Panc1 (cell line): ENCODE data around the gene SYT14. TPM values are rescaled to one million over a fixed set of nuclear protein-coding genes. Genes with fewer than 3 reads are reported as not detected.

Experiments
- ATAC-seq: fragments of 200-7000 bp; cut with Tn5 transposase; 2 replicates; pipeline ENCODE4 v1.9.1; 2020; ENCODE audit warnings: mild to moderate bottlenecking, moderate library complexity
- BruUV-seq: library from RNA; stranded (reverse); fragments of 400-500 nt; replicated peaks from 2 replicates; lab custom pipeline; 2021; lab: Mats Ljungman, UMichigan
- CTCF ChIA-PET: fragments of 300-600 bp; sonication (Branson Sonifier 250); formaldehyde crosslinking; loops from one replicate; lab custom pipeline; 2022; ENCODE audit warnings: antibody characterized with exemption; lab: Charles Lee
- POLR2A ChIA-PET: fragments of 300-600 bp; sonication (Branson Sonifier 250); formaldehyde crosslinking; loops from one replicate; lab custom pipeline; 2022; ENCODE audit warnings: antibody characterized with exemption; lab: Charles Lee
- DNase-seq: peaks from one replicate; pipeline ENCODE4 v3.0.0-alpha.2; 2010; ENCODE audit warnings: low read depth, low spot score
- H3K27ac ChIP-seq: 2 replicates; pipeline ENCODE4 v1.5.1; 2011; ENCODE audit warnings: mild to moderate bottlenecking, low read length, inconsistent platforms
- H3K27me3 ChIP-seq: fragments of 200-500 bp; sonication (Bioruptor generic); 2 replicates; pipeline ENCODE4 v1.6.0; 2014; ENCODE audit warnings: low read length, inconsistent platforms; ENCODE audit not compliant: control insufficient read depth, insufficient read depth
- H3K36me3 ChIP-seq: fragments of 200-500 bp; sonication (Bioruptor generic); 2 replicates; pipeline ENCODE4 v1.5.1; 2014; ENCODE audit warnings: inconsistent platforms, mild to moderate bottlenecking, low read length, moderate library complexity; ENCODE audit not compliant: control insufficient read depth, insufficient read depth
- H3K4me1 ChIP-seq: 2 replicates; pipeline ENCODE4 v1.5.1; 2011; ENCODE audit warnings: inconsistent platforms, mild to moderate bottlenecking, low read length, moderate library complexity; ENCODE audit not compliant: control insufficient read depth, insufficient read depth
- H3K4me3 ChIP-seq, 2 experiments: 2 replicates each; pipeline ENCODE4 v1.5.1; 2011 to 2012; ENCODE audit warnings: low read depth in 2 of 2, low read length in 2 of 2, mild to moderate bottlenecking in 2 of 2, inconsistent platforms in 1 of 2, moderate library complexity in 1 of 2
- H3K9me3 ChIP-seq: fragments of 200-500 bp; sonication (Bioruptor generic); 2 replicates; pipeline ENCODE4 v1.5.1; 2014; ENCODE audit warnings: low read depth, mild to moderate bottlenecking, inconsistent platforms, low read length, moderate library complexity; ENCODE audit not compliant: control insufficient read depth, insufficient read depth
- CTCF ChIP-seq: fragments of 450-650 bp; IDR thresholded peaks from 2 replicates; pipeline ENCODE4 v1.5.1; 2017; ENCODE audit warnings: mild to moderate bottlenecking
- POLR2AphosphoS5 ChIP-seq: IDR thresholded peaks from 2 replicates; pipeline ENCODE4 v1.6.1; 2012; ENCODE audit warnings: mild to moderate bottlenecking, low read depth, low read length, moderate library complexity
- SIN3A ChIP-seq: IDR thresholded peaks from 2 replicates; pipeline ENCODE4 v1.6.1; 2012; ENCODE audit warnings: low read depth, mild to moderate bottlenecking, low read length, moderate library complexity, borderline replicate concordance; ENCODE audit not compliant: insufficient read depth
- TCF7L2 ChIP-seq: IDR thresholded peaks from 2 replicates; pipeline ENCODE4 v1.6.1; 2011; ENCODE audit warnings: mild to moderate bottlenecking, low read depth, low read length, inconsistent platforms
- in situ Hi-C: cut with HindIII; loops from 2 replicates; pipeline ENCODE4 v1.10.0; 2016; ENCODE audit warnings: low sequenced_read_pairs, low pct_unique_long_range_greater_than_20kb
- intact Hi-C: fragments of 100-400 bp; cut with micrococcal nuclease; formaldehyde crosslinking; loops from one replicate; pipeline ENCODE4 v1.10.0; 2022; ENCODE audit not compliant: unreplicated experiment
- total RNA-seq: library from RNA; stranded (reverse); gene quantifications from one replicate; pipeline ENCODE4 v1.2.1, GENCODE V29; 2021; ENCODE audit not compliant: unreplicated experiment
- TF ChIP-seq, protein P1 (sequence below), 2 experiments: IDR thresholded peaks; 2 replicates each; pipeline ENCODE4 v1.6.1; 2011 to 2012; ENCODE audit warnings: low read depth in 2 of 2, control low read depth in 1 of 2, low read length in 1 of 2, mild to moderate bottlenecking in 1 of 2, moderate library complexity in 1 of 2; ENCODE audit not compliant: insufficient read depth in 1 of 2

SYT14 gene
- total RNA-seq, 1 experiment from 2014 or later = not detected

DNA sequence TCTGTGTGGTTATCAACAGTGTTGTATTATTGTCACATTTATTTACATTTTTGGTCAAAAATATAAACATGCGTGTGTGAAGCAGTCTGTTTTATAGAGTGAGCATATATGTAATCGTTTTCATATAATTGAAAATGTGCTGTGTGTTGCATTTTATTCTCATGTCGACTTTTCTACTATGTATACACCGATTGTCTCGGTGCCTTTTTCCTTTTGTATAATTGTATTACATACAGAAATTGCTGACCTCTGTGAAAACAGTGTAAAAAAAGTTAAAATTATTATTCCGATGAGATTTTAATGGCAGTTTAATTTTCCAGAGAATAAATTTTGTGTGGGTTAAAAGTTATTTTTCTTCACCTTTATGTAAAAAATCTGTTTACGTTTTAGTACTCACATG, 232.2 kb downstream of the SYT14 start:
- no peaks in the 10 kb centered on the region for H3K9me3 ChIP-seq
- in situ Hi-C loops = no loop called here
- no TSS peak for BruUV-seq
- ChIA-PET CTCF (no interaction called here), POLR2A (no interaction called here)
- no peak overlapping the region for H3K4me3 ChIP-seq
- no peaks in the 10 kb centered on the region for H3K27me3 ChIP-seq
- TF ChIP-seq TCF7L2 (no peak), CTCF (no peak), SIN3A (no peak), POLR2AphosphoS5 (no peak)
- TF ChIP-seq, protein P1, sequence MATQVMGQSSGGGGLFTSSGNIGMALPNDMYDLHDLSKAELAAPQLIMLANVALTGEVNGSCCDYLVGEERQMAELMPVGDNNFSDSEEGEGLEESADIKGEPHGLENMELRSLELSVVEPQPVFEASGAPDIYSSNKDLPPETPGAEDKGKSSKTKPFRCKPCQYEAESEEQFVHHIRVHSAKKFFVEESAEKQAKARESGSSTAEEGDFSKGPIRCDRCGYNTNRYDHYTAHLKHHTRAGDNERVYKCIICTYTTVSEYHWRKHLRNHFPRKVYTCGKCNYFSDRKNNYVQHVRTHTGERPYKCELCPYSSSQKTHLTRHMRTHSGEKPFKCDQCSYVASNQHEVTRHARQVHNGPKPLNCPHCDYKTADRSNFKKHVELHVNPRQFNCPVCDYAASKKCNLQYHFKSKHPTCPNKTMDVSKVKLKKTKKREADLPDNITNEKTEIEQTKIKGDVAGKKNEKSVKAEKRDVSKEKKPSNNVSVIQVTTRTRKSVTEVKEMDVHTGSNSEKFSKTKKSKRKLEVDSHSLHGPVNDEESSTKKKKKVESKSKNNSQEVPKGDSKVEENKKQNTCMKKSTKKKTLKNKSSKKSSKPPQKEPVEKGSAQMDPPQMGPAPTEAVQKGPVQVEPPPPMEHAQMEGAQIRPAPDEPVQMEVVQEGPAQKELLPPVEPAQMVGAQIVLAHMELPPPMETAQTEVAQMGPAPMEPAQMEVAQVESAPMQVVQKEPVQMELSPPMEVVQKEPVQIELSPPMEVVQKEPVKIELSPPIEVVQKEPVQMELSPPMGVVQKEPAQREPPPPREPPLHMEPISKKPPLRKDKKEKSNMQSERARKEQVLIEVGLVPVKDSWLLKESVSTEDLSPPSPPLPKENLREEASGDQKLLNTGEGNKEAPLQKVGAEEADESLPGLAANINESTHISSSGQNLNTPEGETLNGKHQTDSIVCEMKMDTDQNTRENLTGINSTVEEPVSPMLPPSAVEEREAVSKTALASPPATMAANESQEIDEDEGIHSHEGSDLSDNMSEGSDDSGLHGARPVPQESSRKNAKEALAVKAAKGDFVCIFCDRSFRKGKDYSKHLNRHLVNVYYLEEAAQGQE (IDR thresholded peaks at IDR 0.05; ENCODE audit: insufficient read depth in 1 of 2, low read depth in 2 of 2, low read length in 1 of 2) = no peak
- H3K36me3 ChIP-seq = no peaks in the 10 kb centered on the region
- ATAC-seq = no peak
- intact Hi-C loops = no loop called here
- H3K4me1 ChIP-seq = no peaks in the 10 kb centered on the region
- no peak overlapping the region for H3K27ac ChIP-seq
- DNase-seq = no peak

GRCh38 chr1:210174133-210174532, 236.1 kb downstream of the SYT14 start:
- Histone ChIP-seq H3K36me3 (no peaks in the 10 kb centered on the region), H3K4me1 (no peaks in the 10 kb centered on the region), H3K4me3 (no peak overlapping the region), H3K9me3 (no peaks in the 10 kb centered on the region), H3K27ac (no peak overlapping the region), H3K27me3 (no peaks in the 10 kb centered on the region)
- no TSS peak for BruUV-seq
- in situ Hi-C loops (no loop called here), intact Hi-C loops (no loop called here)
- POLR2A ChIA-PET = no interaction called here
- CTCF ChIA-PET = no interaction called here
- no peak for DNase-seq
- no peak for TF ChIP-seq CTCF
- no peak for TF ChIP-seq TCF7L2
- ATAC-seq = no peak

DNA sequence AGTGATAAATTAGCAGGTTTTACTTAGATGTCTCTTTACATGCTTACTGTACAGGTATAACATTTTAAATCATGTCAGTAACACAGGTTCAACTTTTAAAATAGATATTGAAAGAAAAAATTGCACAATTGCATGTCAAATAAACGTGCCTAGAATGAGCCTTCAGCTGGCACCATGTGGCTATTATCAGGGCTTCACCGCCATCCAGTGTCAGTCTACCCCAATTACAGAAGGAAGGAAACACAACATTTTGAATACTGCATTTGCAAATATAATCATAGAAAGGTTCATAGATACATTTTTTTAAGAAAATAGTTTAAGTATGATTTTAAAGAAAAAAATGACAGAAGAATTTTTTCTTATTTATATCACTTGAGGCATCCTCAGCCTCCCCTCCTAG, 247.0 kb downstream of the SYT14 start:
- no TSS peak for BruUV-seq
- no peaks in the 10 kb centered on the region for H3K27me3 ChIP-seq
- DNase-seq (no peak), ATAC-seq (no peak)
- ChIA-PET POLR2A (interaction anchor here (0.7 kb wide), 1 partner anchor 175 kb away, joined by 3 read pairs; no protein-coding TSS in a partner anchor), CTCF (no interaction called here)
- H3K9me3 ChIP-seq = no peaks in the 10 kb centered on the region
- H3K4me1 ChIP-seq = no peaks in the 10 kb centered on the region
- in situ Hi-C loops = no loop called here
- no peak overlapping the region for H3K4me3 ChIP-seq
- no peak overlapping the region for H3K27ac ChIP-seq
- intact Hi-C loops = no loop called here
- H3K36me3 ChIP-seq = no peaks in the 10 kb centered on the region
- TF ChIP-seq POLR2AphosphoS5 (no peak), TCF7L2 (no peak), CTCF (no peak), SIN3A (no peak)
- TF ChIP-seq, protein P1 (IDR thresholded peaks at IDR 0.05; ENCODE audit: insufficient read depth in 1 of 2, low read depth in 2 of 2, low read length in 1 of 2) = no peak
